HG03439 (cell line): ENCODE measurements around the gene CYB5A.
"Not testable (repeated sequence)": the region's sequence is repeated elsewhere in the genome, so short reads cannot be mapped to it uniquely, and the experiment has no call there.

Experiments used
- ATAC-seq: cut with Tn5 transposase; IDR thresholded peaks from one replicate; pipeline ENCODE4 v1.9.1; 2021; ENCODE audit warnings: mild to moderate bottlenecking, moderate library complexity; ENCODE audit not compliant: unreplicated experiment

Gene CYB5A

GRCh38 chr18:74291771-74292540 lies at the start of gene CYB5A:
Gene CYB5A (minus strand): TSS chr18:74291963. CDS start chr18:74291875, 88 bp downstream.
- ATAC-seq = peak; percentile 100

GRCh38 chr18:74337912-74338309 lies 46.1 kb upstream of the CYB5A start:
- no peak for ATAC-seq

GRCh38 chr18:74337155-74337911 lies 45.6 kb upstream of the CYB5A start:
- ATAC-seq = no peak

DNA sequence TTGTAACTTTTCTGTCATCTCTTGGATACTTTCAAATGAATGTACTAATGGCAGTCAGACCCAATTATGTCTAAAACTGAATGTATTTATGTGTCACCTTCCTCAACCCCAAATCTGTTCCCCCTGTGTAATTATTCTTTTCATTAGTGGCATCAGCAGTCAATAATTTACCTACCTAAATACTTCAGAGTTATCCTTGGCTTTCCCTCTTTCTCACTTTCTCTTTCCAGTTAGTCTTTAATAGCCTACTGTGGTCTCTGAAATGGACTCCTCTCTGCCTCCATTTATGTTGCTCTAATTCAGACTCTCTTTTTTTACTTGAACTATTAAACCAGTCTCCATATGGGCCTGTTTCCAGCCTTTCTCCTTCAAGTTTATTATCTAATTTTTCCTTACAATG lies 44.9 kb upstream of the CYB5A start:
- ATAC-seq = no peak

DNA sequence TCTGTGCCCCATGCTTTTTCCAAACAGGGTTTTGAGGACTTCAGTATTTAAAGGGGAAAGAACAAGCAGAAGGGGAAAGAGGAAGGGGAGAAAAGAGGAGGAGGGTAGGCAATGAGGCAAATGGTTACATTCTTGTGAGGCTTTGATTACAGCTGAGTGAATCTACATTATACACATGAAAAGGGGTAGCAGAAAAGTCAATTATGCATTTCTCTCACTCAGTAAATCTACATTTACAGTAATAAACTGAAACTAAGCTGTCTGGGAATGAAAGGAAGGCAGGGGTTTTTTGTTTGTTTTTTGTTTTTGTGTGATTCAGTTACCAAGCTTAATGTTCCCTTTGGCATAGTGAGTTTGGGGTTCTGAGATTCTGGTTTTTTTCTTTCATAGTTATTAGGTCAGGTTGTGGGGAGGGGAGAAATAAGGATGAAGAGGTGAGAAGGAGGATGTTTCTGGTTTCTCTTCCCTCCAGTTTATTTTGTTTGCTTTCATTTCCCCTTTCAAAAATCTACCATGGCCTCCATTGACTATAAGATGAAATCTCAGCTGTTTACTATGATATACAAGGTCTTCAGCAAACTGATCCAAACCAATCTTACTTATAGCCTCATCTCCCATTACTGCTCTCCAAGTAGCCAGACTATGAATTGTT lies 42.6 kb upstream of the CYB5A start:
- ATAC-seq = no peak

DNA sequence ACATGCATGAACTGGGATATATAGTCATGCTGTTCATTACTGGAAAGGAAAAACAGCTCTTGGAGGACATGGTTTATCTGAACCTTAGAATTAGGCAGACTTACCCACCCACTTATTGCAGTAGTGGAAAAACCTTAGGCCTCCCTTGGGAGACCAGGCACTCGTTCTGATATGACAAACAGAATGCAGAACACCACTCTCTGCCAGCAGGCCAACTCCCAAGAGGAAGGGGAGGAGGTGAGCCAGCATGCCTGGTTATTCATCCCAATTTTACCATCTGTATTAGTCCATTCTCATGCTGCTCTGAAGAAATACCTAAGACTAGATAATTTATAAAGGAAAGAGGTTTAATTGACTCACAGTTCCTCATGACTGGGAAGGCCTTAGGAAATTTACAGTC lies 41.3 kb upstream of the CYB5A start:
- ATAC-seq = no peak

DNA sequence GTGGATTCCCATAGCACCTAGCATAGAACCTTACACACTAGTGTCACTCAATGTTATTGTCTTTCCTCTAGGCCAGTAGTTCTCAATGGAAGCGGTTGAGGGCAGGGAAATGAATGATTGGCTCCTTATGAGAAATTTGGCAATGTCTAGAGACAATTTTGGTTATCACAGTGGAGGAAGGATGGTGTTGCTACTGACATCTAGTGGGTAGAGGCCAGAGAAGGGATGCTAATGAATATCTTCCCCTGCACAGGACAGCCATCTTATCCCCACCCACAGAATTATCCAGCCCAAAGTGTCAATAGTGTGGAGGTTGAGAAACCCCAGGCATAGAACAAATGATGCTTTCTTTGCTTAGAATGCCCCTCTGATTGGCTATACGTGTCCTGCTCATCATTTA lies 39.6 kb upstream of the CYB5A start:
- ATAC-seq = no peak

DNA sequence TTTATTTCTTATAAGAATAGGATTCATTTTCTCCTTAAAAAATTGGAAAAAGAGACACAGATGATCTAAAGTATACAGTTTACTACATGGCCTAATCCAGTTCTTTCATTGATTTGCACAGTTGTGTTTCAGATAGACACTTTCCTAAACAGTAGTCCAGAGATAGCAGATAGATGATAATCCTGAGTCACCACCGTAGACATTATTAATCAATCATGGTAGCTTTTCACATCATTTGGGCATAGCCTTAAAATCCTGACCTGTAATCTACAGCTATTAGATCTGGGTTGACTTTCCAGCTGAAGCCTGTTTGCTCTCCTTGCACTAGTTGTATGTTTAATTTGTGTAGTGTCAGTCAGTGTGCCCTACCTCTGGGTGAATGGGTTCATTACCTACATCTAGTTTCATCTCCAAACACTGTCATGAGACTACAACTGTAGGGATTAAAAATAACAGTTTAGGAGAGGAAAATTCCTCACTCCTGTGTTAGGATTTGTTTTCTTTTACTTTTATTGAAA lies 38.0 kb upstream of the CYB5A start:
- no peak for ATAC-seq

GRCh38 chr18:74328206-74328605 lies 36.4 kb upstream of the CYB5A start:
- no peak for ATAC-seq

DNA sequence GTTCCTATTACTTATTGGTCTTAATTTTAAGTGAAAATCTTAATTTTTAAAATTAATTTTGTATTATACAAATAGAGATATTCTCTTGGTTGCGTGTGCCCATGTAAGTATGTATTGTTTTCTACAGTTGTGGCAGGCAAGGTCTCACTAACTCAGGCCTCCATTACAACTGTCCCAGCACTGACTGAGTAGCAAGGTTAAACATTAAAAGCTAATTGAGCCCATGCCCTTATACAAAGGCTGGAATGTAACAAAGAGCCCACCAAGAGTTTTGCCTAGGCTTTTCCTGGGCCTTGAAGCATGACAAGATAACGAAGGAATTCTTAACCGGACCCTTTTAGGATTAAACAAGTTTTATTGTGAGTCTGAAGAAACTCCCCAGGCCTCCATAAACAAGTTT lies 35.0 kb upstream of the CYB5A start:
- not testable (repeated sequence) for ATAC-seq

GRCh38 chr18:74326231-74326630 lies 34.5 kb upstream of the CYB5A start:
- no peak for ATAC-seq

- no peak for ATAC-seq
These were observed 24.8 kb upstream of the CYB5A start for GRCh38 chr18:74316257-74317170.

GRCh38 chr18:74315464-74316256 lies 23.9 kb upstream of the CYB5A start, which contains the start of gene C18orf63:
Gene C18orf63 (plus strand): TSS chr18:74315839. CDS start chr18:74317866, 2,027 bp downstream.
- no peak for ATAC-seq

- ATAC-seq = no peak
These were observed 23.1 kb upstream of the CYB5A start for GRCh38 chr18:74314759-74315463.

- ATAC-seq = no peak
These were observed 19.2 kb upstream of the CYB5A start for GRCh38 chr18:74311000-74311399.

- ATAC-seq = no peak
These were observed 18.6 kb upstream of the CYB5A start for GRCh38 chr18:74310411-74310810.

DNA sequence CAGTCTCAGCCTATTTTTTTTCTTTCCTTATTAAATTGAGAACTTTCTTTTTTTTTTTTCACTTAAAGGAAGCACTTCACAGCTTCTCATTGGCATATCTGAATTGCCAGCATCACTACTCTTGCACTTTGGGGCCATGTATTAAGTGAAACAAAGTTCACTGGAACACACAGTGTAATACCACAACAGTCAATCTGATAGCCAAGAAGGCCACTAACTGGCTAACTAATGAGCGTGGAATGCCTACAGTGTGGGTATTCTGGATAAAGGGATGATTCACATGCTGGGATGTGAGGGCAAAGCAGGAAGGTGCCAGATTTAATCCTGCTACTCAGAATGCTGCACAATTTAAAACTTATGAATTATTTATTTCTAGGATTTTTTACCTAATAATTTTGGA lies 12.2 kb upstream of the CYB5A start:
- ATAC-seq = no peak

DNA sequence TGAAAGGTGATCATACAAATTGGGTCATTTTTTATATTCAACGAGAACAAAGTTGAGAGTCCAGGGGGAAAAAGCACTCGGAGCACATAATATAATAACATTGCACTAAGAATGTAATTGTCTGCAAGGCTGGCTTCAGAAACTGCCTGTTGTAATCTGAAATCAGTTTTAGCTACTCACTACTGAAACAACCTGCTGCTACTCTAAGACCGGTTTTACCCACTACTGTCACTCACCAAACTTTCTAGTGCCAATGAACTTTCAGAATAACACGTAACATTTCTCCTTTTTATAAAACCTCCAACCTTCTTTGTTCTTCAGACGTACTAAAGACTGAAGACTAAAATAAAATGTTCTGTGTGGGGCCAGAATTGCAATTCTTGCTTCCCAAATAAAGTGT lies 11.5 kb upstream of the CYB5A start:
- ATAC-seq = no peak

- no peak for ATAC-seq
These were observed 8.0 kb upstream of the CYB5A start for GRCh38 chr18:74299746-74300145.
